GM23338 (cell line): ENCODE measurements around the gene YJEFN3.

Experiments
- EZH2 ChIP-seq: fragments of 200-600 bp; sonication (generic); IDR thresholded peaks from one replicate; pipeline ENCODE4 v1.8.0; 2017; ENCODE audit warnings: antibody characterized with exemption, mild to moderate bottlenecking, low read depth; ENCODE audit not compliant: unreplicated experiment
- EZH2phosphoT487 ChIP-seq: fragments of 200-600 bp; sonication (generic); IDR thresholded peaks from one replicate; pipeline ENCODE4 v1.8.1; 2018; ENCODE audit warnings: antibody characterized with exemption; ENCODE audit not compliant: unreplicated experiment
- TF ChIP-seq, protein P1 (sequence below), 2 experiments: fragments of 200-600 bp in 1 of 2; sonication (generic) in 1 of 2; conservative IDR thresholded peaks; 2 replicates each; pipeline versions ENCODE4 v1.5.1 to v1.6.1; 2016 to 2017; ENCODE audit warnings: antibody characterized with exemption in 2 of 2, low read depth in 2 of 2, mild to moderate bottlenecking in 2 of 2, moderate library complexity in 1 of 2

DNA sequence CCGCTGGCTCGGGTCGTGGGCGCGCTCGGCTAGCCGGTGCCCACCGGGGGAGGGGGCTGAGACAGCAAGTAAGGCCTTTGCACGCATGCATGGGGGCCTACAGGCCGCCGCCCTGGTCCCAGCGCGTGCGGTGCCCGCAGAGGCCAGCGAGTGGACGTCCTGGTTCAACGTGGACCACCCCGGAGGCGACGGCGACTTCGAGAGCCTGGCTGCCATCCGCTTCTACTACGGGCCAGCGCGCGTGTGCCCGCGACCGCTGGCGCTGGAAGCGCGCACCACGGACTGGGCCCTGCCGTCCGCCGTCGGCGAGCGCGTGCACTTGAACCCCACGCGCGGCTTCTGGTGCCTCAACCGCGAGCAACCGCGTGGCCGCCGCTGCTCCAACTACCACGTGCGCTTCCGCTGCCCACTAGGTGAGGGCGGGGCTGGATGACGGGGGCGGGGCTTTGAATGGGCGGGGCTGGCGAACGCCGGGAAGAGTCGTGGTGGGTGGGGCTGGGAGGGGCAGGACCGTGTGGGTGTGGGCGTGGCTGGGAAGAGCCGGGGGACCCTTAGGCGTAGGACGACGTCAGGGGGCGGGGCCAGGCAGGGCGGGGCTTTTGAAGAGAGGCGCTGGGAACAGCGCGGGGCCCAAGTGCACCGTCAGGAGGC lies 11.5 kb downstream of the YJEFN3 start:
- TF ChIP-seq, protein P1, sequence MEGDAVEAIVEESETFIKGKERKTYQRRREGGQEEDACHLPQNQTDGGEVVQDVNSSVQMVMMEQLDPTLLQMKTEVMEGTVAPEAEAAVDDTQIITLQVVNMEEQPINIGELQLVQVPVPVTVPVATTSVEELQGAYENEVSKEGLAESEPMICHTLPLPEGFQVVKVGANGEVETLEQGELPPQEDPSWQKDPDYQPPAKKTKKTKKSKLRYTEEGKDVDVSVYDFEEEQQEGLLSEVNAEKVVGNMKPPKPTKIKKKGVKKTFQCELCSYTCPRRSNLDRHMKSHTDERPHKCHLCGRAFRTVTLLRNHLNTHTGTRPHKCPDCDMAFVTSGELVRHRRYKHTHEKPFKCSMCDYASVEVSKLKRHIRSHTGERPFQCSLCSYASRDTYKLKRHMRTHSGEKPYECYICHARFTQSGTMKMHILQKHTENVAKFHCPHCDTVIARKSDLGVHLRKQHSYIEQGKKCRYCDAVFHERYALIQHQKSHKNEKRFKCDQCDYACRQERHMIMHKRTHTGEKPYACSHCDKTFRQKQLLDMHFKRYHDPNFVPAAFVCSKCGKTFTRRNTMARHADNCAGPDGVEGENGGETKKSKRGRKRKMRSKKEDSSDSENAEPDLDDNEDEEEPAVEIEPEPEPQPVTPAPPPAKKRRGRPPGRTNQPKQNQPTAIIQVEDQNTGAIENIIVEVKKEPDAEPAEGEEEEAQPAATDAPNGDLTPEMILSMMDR (conservative IDR thresholded peaks at IDR 0.05; ENCODE audit: low read depth in 2 of 2): no peak
- TF ChIP-seq EZH2: no peak
- TF ChIP-seq EZH2phosphoT487: no peak
